NCI-H1694 (cell line): Measurements from ENCODE around the gene VPS13D.

Source experiments
- DNase-seq: peaks from one replicate; lab custom pipeline; 2025; lab: John Stamatoyannopoulos, UW

Gene VPS13D

GRCh38 chr1:12428334-12428733 is 198.5 kb downstream of the VPS13D start:
- DNase-seq, result no peak

GRCh38 chr1:12430525-12430924 is 200.7 kb downstream of the VPS13D start:
- DNase-seq, result no peak

- DNase-seq, result no peak
Measured at GRCh38 chr1:12432897-12433296, 203.1 kb downstream of the VPS13D start.

- no peak for DNase-seq
Measured at GRCh38 chr1:12433323-12434053, 203.7 kb downstream of the VPS13D start.

GRCh38 chr1:12434174-12434573 is 204.3 kb downstream of the VPS13D start:
- DNase-seq, result no peak

GRCh38 chr1:12434686-12435085 is 204.9 kb downstream of the VPS13D start:
- no peak for DNase-seq

GRCh38 chr1:12435639-12436344 is 206.0 kb downstream of the VPS13D start:
- no peak for DNase-seq

- DNase-seq, result no peak
Measured at GRCh38 chr1:12436345-12436658, 206.5 kb downstream of the VPS13D start.

GRCh38 chr1:12436817-12437599 is 207.2 kb downstream of the VPS13D start:
- no peak for DNase-seq

GRCh38 chr1:12437629-12438028 is 207.8 kb downstream of the VPS13D start:
- DNase-seq, result no peak

GRCh38 chr1:12438349-12438924 is 208.6 kb downstream of the VPS13D start:
- DNase-seq, result no peak

GRCh38 chr1:12439073-12439472 is 209.2 kb downstream of the VPS13D start:
- no peak for DNase-seq

- DNase-seq, result no peak
Measured at GRCh38 chr1:12441414-12442105, 211.7 kb downstream of the VPS13D start.

GRCh38 chr1:12442217-12442616 is 212.4 kb downstream of the VPS13D start:
- DNase-seq, result no peak

GRCh38 chr1:12443151-12443550 is 213.3 kb downstream of the VPS13D start:
- DNase-seq, result no peak

- DNase-seq, result no peak
Measured at GRCh38 chr1:12444329-12444841, 214.6 kb downstream of the VPS13D start.

GRCh38 chr1:12445257-12445656 is 215.4 kb downstream of the VPS13D start:
- DNase-seq, result no peak

- DNase-seq, result no peak
Measured at GRCh38 chr1:12446593-12446992, 216.8 kb downstream of the VPS13D start.

GRCh38 chr1:12447307-12447706 is 217.5 kb downstream of the VPS13D start:
- no peak for DNase-seq

- no peak for DNase-seq
Measured at GRCh38 chr1:12447849-12448312, 218.1 kb downstream of the VPS13D start.

- DNase-seq, result no peak
Measured at GRCh38 chr1:12448746-12449177, 218.9 kb downstream of the VPS13D start.
